Cardiac septum (tissue), 1 donor: Measurements from ENCODE around the gene CYB5B. TPM values are rescaled to one million over a fixed set of nuclear protein-coding genes. Genes with fewer than 3 reads are reported as not detected.
"Not testable (repeated sequence)": the region's sequence is repeated elsewhere in the genome, so short reads cannot be mapped to it uniquely, and the experiment has no call there.

Experiments
- DNase-seq: peaks from one replicate; pipeline ENCODE4 v3.0.0-alpha.2; 2020; ENCODE audit warnings: low spot score
- intact Hi-C: fragments of 100-400 bp; cut with DNase I; formaldehyde crosslinking; loops from one replicate; pipeline ENCODE4 v1.14.0; 2022
- total RNA-seq: library from RNA; stranded (reverse); fragmentation: NEBNext Ultra II Directional; extraction: Animal tissue kit (Norgen Biotek cat#: 25700); gene quantifications from one replicate; pipeline ENCODE4 v1.2.1, GENCODE V29; 2021
- donor health status: DM: no; HTN: no; CAD: no.

Gene CYB5B
- total RNA-seq, 1 donor from 2014 or later: 53.2 TPM

DNA sequence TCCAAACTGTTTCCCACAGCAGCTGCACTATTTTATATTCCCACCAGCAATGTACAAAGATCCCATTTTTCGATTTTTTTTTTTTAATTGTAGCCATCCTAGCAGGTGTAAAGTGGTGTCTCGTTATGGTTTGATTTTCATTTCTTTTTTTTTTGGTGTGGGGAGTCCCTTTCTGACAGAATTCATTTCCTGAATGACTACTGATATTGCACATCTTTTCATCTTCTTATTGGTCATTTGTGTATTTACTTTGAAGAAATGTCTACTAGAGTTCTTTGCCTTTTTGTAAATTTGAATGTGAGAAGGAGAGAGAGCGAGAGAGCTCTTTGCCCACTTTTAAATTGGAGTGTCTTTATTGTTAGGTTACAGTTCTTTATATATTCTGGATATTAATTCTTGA is 14.0 kb downstream of the CYB5B start:
- intact Hi-C loops: no loop called here
- DNase-seq: no peak

DNA sequence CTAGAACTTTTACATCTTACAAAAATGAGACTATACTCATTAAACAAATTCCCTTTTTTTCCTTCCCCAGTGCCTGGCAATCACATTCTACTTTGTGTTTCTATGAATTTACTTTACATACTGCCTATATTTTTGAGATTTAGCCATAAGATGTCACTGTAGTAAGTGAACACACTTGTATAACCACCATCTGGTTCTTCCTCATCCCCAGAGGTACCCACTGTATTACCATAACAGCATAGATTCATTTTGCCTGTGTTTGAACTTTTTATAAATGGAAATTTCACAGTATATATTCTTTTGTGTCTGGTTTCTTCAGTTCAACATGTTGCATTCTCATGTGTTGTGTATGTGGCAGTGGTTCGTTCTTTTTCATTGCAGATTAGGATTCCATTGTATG is 15.8 kb downstream of the CYB5B start:
- intact Hi-C loops: no loop called here
- DNase-seq: no peak

DNA sequence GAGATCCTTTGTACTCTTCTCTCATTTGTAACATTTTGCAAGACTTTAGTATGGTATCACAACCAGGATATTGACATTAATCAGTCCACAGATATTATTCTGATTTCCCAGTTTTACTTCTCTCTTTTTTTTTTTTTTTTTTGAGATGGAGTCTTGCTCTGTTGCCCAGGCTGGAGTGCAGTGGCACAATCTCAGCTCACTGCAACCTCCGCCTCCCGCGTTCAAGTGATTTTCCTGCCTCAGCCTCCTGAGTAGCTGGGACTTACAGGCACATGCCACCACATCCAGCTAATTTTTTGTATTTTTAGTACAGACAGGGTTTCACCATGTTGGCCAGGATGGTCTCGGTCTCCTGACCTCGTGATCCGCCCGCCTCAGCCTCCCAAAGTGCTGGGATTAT is 16.6 kb downstream of the CYB5B start:
- intact Hi-C loops, DNase-seq: not testable (repeated sequence)

DNA sequence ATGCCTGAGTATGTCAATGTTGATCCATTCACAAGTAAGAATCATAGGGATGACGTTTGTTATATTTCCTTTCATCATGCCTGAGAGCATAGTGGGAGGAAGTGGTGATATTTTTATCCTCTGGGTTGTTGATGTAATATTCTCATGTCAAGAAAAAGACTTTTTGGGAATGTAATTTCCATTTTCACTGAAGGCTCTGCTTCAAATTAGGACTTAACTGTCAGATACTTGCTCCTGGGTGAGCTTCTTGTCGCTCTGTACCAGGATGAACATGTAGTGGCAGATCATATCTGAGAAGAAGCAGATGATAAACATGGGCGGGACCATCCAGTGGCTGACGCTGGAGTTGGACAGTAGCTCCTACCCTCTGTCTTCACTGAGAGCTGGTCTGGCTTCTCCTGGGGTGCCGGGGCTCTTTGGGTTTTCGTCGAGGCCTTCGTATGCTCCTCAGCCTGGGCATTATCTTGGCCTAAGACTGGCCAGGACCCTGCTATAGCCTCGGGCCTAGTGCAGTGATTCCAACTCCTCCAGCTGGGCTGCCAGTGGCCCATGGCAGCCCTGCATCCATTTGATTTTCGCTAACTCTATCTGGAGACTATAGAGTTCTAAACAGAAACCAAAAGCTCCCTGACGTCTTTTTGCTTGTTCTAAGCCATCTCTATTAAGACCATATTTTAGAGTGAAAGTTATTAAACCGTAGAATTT is 19.7 kb downstream of the CYB5B start:
- peak; percentile 79 for DNase-seq
- intact Hi-C loops: loop anchor here (2.0 kb wide), 1 partner anchor 19 kb away; the partner anchor contains the start of gene CYB5B

DNA sequence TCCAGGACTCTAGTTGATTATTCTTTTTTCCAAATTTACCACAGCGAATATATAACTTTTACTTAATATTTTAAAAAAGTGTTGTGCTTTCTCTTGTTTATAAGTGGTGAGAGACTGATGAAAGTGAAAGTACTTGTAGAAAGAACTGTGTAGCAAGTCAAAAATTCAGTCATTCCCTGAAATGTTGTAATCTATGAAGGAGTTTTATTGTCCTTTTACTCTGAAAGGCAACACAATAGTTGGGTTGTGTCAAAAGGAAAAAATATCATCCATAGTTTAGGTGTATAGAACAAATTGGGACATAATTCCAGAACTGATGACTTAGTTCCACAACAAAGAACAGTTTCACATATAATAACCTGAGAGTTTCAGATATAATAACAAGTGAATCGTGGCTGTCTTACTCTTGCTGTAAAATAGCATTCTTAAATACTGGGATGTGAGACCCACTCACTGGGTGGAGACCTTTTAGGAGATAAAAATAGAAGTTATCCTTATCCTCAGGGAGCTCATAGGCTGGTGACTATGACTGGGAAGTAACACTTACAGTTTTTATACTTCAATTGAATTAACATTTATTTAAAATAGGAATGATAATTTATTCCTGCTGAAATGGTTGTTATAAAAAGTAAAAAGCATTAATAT is 20.6 kb downstream of the CYB5B start:
- DNase-seq: no peak
- intact Hi-C loops: loop anchor here (2.0 to 5.0 kb wide), 3 partner anchors 20 to 48 kb away; partner anchors contain the start of gene CYB5B

DNA sequence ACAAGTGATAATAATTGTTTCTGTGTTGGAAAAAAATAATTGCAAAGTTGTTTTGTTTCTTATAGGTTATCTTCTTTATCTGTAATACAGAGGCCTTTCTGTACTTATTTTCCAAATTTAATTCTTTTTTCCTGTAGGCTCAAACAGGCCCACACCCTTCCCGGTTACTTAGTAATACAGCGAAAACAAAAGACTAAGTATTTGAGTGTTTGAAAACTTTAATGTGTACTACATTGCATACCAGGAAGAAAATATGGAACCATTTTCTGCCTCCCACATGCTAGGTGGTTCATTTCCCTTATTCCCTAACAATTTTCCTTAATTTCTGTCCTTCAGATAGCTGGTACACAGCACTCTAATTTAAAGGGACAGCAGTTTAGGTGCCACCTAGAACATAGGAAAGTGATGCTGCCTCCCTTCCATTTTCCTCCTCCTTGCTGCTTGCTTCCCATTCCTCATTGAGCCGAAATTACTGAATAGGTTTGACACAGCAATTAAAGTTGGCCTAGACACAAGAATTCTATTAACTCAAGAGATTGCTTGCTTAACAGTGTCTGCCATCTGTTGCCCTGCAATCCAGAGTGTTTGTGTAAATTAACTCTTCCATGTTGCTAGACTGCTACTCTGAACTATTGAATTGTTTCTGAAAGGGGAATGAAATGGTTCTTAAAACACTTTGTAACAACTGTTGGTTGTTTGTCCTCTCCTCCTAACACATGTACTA is 24.2 kb downstream of the CYB5B start:
- no peak for DNase-seq
- intact Hi-C loops: loop anchor here (5.0 kb wide), 2 partner anchors 34 to 51 kb away; no protein-coding TSS in a partner anchor

DNA sequence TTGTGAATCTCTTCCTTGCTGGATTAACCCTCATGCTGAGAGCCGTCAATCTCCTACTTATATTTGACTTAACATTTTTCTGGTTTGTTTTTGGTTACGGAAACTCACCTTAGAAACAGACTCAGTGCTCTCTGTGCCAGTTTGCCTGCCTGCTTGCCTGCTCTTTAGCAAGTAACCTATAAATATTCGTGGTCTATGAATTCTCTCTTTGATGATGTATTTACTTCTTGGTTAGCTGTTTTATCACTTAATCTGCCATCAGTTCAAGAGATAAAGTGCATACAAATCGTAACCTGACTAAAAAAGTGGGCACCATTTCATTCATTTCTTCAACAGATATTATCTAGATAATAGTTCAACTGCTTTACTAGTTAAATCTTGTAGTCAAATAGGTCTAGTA is 26.7 kb downstream of the CYB5B start:
- intact Hi-C loops: no loop called here
- DNase-seq: no peak

DNA sequence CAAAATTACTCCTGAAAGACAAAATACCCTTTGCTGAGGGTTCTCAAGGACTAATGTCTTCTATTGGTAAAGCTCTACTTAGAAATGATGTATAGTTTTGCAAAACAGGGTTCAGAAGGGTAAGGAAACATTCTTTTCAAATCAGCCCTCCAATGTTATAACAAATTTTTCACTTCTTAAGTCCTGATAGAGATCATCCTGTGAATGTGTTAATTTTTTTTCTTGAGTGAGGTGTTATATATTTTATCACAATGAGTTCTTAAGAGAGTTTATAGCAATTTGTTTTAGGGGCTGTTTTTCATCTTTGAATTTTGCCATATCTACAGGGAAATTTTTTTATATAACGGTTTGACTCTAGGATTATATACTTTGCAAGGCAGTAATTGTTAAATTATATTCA is 29.5 kb downstream of the CYB5B start:
- DNase-seq: no peak
- intact Hi-C loops: no loop called here

DNA sequence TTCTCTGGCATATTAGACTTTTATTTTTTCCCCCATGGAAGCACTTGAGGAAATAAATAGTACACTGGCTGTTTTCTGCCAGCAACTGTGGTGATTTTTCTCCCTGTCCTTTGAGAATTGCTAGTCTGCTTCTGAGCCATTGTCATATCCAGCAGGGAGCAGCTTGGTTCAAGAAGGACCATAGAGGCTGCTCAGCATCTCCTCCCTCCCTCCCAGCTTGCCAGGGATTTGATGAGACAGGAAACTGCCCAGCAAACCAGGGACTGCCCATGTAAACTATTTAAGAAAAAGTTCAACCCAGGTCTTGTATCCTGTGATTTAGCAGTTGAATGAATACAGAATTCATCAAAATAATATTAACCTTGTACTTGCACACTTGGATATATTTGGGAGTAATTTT is 39.5 kb downstream of the CYB5B start:
- DNase-seq: no peak
- intact Hi-C loops: no loop called here

DNA sequence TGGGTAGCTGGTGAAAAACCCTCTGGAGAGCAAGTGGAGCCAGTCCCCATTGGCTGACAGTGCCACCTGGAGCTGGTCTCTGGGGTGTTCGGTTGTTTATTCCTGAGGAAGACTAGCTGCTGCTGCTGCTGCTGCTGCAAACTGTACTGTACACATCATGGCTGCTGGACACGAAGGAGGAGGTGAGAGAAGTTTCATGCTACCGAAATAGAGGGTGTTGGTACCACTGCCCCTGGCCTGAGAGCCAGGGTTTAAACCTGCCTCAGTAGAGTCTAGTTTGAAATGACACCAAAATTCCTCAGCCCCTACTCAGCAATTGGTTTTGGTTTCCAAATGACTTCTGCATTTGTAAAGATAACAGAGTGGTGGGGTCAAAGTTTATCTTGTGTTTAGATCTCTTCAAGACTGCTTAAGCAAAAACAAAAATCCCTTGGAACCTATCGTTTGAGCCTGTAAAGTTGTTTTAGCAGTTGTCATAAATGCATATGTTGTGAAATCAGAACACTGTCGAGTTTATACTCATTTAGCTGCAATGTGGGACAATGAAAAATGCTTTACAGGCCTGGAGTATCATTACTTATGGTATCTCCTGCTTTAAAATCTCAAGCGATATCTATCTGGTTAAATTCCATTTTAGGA is 40.8 kb downstream of the CYB5B start:
- no peak for DNase-seq
- intact Hi-C loops: no loop called here

DNA sequence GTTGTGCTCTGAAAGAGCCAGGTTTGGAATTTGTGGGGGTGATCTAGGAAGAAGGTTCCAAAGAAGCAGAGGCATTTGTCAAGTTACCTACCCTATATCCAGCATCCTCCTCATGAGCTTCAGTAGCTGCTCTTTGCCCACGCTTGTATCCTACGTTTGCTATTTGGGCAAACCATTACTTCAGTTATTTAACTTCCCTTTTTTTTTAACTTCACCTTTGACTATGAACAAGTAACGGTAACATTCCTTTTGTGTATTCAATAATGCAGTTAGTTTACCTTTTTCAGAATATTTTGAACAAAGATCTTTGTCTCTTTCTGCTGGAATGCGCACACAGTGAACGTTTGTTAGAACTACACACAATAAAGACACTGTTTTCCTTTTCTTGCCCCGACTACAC is 41.5 kb downstream of the CYB5B start:
- no peak for DNase-seq
- intact Hi-C loops: no loop called here

DNA sequence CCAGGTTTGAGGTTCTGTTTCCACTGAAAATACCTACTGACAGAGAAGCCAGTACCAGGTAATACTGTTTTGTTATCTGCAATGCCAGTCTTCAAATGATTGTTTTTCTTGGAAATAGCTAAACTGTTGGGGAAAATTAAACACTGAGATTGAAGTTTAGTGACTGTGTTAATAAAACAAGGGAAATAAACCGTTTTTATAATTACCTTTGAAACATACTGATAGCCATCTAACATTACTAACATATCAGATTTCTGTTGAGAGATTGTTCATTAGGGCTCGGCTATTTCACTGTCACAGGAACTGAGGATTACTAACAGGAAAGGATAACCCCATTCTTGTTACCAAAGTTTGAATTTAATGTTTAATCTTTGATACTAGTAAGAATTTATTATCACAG is 42.1 kb downstream of the CYB5B start:
- no peak for DNase-seq
- intact Hi-C loops: no loop called here

DNA sequence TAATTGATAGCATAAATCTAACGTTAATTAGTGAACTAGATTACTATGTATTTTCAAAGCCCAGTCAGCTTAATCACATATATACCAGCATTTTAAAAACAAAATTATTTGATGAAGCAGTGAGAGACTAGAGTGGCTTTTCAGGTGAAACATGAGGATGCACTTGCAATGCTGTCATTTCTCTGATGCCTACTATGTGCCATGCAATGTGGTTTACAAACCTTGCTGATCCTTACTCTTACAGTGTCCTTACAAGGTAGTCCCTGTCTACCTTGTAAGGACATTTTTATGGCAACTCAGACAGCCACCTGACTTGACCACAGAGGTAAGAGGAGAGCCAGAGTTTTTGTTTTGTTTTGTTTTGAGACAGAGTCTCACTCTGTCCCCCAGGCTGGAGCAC is 42.7 kb downstream of the CYB5B start:
- no peak for DNase-seq
- intact Hi-C loops: no loop called here

DNA sequence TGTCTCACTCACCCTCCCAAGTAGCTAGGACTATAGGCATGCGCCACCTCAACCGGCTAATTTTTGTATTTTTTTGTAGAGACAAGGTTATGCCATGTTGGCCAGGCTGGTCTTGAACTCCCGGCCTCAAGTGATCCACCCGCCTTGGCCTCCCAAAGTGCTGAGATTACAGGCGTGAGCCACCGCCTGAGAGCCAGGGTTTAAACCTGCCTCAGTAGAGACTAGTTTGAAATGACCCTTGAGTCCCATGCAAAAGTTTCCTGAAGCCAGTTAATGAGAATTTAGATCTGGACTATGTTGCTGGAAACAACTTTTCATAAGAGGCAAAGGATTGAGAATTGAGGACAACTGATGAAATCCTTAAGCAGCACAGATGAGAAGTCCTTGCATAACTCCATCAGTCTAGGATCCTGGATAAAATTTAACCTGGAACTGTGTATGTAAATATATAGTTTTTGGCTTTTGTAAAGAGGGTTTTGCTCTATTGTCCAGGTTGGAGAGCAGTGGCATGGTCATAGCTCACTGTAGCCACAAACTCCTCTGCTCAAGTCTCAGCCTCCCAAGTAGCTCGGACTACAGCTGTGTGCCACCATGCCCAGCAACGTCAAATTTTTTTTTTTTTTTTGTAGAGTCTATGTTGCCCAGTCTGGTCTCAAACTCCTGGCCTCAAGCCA is 43.2 kb downstream of the CYB5B start:
- intact Hi-C loops: no loop called here
- DNase-seq: no peak

DNA sequence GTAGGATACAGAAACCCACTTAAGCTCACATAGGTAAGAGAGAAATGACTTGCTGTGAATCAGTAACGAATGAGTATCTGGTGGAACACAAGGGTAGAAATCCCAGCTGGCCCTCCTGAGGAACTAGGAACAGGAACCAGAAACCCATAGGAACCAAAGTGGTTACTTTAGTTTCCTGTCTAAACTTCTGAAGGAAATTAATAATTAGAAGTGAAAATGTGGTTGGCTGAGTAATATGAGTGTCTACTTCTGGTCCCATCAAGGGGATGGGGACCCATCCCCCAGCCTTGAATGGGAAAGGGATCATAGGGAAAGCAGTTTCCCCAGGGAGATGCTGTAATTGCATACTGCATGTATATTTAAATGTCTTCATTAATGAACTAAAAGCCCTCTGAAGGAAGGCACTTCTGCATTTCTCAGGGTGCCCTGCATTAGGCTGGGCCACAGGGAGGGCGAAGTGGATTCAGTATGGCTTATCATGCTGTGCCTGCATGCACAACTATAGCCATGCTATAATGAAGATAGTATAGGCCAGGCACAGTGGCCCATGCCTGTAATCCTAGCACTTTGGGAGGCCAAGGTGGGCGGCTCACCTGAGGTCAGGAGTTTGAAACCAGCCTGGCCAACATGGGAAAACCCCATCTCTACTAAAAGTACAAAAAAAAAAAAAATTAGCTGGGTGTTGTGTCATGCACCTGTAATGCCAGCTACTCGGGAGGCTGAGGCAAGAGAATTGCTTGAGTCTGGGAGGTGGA is 45.6 kb downstream of the CYB5B start:
- intact Hi-C loops: no loop called here
- DNase-seq: no peak

DNA sequence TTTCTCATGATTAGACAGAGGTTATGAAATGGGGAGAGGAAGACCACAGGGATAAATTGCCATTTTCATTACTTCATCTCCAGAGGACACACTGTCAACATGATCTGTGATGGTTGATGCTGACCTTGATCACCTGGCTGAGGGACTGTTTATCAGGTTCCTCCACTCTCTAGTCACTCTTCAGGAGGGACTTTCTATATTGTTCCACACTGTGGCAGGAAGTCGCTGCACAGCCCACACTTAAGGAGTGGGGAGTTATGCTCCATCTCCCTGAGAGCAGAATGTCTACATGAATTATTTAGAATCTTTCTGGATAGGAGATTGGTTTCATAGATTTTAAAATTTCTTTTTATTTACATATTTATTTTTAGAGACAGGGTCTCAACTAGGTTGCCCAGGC is 46.7 kb downstream of the CYB5B start:
- DNase-seq: no peak
- intact Hi-C loops: no loop called here

DNA sequence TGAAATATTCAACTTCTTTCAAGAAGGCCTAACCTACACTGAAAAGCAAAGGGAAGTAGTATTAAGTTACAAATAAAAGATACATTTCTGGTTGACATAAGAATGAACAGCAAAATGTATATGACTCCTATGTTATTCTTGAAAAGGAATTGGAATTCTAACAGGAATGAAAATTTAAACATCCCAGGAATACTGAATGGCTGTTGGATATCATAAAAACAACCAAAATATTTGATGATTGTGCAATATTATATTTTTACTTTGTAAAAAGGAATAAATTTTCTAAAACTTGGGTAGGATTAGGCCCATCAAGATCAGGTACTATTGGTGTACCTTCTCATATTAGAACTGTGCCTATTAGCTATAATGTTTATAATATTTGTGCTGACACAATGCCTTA is 50.0 kb downstream of the CYB5B start:
- intact Hi-C loops: no loop called here
- DNase-seq: no peak

DNA sequence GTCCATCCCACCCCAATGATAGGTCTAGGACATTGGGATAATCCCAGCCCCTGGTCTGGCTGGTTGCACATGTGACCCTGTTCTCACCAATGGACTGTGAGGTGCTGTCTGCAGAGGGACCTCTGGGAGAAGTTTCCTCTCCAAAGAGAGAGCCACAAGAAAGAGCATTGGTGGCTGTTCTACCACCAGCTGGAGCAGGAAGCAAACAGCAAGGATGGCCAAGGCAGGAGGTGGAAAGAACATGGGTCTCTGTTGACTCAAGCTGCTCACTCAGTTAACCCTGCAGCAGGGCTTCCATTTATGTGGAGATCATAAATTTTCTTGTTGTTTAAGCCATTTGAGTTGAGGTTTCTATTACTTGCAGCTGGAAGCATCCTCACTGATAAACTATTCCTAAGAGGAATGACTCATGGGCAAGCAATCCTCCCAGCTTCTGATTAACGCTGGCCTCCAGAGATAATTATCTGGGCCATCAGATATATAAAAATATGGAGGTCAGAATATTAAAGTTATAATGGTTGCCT is 52.6 kb downstream of the CYB5B start:
- no peak for DNase-seq

DNA sequence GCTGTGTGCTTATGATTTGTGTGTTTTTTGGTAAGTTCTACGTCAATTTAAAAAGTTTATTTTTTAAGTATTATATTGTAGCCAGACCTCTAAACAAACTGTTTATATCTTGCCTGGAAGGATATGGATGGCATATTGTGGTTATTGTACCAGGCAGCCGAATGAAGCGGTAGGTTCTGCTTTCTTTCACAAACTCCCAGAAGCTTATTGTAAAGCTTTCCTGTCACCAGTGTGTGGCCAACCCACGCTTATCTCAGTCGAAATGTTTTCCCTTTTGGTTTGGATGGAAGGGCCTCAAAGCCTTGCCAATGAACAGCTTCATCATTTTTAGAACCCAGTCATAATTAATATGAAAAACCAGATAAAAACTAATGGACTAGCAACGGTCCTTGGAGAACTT is 53.1 kb downstream of the CYB5B start:
- DNase-seq: no peak

More for the DNA sequence above, 52.6 kb downstream of the CYB5B start:
- intact Hi-C loops: no loop called here

More for the DNA sequence above, 53.1 kb downstream of the CYB5B start:
- intact Hi-C loops: no loop called here
